Pons (tissue), 1 donor: ENCODE measurements around the gene JMJD1C.
A peak's percentile ranks its signal among the peaks of the same experiment; 100 is the strongest.

ENCODE experiments used
- DNase-seq: peaks from one replicate; pipeline ENCODE4 v3.0.0-alpha.2; 2016; ENCODE audit warnings: low spot score

JMJD1C gene

DNA sequence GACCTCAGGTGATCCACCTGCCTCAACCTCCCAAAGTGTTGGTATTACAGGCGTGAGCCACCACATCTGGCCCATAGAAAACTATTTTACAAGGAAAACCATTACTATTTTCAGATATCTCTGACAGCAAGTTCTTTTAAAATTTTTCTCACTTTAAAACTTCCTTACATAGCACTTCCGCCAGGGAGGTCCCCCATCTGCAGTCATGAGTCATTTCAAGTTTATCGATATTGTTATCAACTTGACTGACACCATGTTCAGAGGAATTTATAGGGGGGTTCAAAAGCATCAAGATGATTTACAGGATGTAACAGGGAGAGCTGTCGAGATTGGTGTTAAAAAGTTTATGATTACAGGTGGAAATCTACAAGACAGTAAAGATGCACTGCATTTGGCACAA is 243.8 kb downstream of the JMJD1C start:
- DNase-seq = no peak

DNA sequence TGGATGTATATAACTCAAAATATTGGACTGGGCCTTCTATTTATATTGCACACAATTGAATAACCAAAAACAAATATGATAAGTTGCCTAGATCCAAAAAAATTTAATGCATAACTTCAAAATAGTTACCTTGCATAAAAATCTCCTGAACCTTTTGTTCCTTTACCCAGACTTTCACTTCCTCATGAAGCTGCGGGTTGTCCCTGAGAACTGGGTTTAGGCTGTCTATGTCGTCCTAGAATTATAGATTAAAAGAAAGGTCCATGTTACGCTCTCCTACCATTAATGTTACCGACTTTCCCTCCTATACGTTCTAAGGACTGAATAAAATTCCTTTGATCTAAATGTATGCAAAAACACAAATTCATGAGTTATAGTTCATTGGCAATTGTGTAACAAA is 246.0 kb downstream of the JMJD1C start:
- DNase-seq = no peak

DNA sequence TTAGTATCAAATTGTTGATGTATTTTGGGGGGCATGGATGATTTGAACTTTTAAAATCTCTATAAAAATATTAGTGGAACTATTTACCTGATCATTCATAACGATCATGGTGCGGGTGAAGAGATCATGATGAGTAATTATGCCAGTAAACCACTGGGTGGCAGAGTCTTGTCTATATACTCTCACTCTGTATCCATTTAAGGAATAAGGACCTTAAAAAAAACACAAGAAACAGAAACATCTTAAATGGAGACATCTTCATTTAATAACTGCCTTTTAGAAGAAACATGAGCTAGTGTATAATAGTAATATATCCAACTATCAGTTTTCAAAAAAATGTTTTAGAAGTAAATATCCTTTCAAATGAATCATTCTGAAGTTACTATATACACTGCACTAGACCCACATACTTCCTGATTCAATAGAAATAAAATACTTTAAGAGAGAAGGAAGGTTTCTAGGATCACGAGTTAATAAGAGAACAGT is 248.6 kb downstream of the JMJD1C start:
- peak; percentile 85 for DNase-seq

- DNase-seq = no peak
These were observed 251.2 kb downstream of the JMJD1C start for GRCh38 chr10:63214571-63214970.

- no peak for DNase-seq
These were observed 252.3 kb downstream of the JMJD1C start for GRCh38 chr10:63213489-63213888.

- no peak for DNase-seq
These were observed 255.1 kb downstream of the JMJD1C start for GRCh38 chr10:63210611-63211196.

- DNase-seq = no peak
These were observed 256.1 kb downstream of the JMJD1C start for GRCh38 chr10:63209705-63210104.

DNA sequence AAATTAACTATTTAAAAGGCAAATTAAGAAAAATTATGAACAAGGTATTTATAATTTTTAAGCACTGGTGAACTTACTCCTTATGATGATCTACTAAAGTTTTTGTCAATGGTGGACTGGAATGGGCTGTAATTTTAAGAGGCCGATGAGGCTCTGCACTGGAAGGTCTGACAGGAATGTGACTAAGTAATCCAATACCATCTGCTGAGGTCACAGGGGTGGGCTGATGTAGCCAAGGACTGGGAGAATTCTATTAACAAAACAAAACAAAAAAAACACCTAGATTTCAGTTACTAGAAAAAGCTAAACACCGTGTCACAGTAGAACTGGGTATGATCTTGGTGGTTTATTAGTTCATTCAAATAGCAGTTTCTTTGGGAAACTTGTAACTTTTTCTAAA is 256.8 kb downstream of the JMJD1C start:
- no peak for DNase-seq

- peak; percentile 97 for DNase-seq
These were observed 258.6 kb downstream of the JMJD1C start for GRCh38 chr10:63206997-63207811.

DNA sequence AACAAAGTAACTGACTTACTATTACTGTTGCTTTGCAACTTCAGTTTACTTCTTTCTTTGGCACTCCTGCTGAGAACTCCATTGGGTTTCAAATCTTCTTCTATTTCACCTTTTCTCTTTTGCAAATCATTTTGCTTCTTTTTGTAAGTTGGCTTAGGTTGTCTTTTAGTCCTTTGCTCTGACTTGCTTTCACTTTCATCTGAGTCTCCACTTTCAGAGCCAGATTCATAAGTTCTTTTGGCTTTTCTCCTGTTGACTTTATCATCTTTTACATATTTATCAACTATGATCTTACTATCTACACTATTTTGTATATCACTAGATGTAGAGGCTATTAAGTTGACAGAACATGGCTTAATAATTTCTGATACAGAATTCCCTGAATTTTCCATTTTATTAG is 259.2 kb downstream of the JMJD1C start:
- DNase-seq = no peak

GRCh38 chr10:63205421-63205820 is 260.4 kb downstream of the JMJD1C start:
- DNase-seq = no peak

DNA sequence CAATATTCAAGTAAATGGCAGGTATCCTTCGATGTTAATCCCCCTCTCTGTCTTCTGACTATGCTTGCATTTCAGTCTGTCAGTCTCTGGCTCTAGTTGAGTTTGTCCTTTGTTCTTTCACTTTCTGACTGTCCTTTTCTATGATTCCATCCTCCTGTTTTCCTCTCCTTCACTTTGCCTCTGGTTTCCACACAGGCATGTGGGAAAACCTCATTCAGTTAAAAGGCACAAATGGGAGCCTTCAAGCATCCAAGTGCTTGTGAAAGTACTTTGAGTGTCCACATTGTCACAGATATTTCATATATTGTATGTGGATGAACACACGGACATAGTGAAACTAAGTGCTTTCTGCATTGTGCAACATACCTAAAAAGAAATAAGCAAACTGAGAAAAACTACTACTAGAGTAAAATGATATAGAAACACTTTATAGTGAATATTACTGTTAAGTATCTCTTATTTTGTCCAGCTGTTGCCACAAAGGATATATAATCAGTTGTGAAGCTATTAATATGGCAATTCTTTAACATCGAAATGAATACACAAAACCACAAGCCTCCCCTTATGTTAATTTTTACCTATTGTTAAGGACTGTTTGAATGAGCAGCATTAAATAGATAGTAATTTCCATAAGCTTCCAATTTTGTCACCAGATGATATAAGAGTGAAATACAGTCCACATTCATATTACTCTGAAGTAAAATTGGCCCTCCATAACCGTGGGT is 260.9 kb downstream of the JMJD1C start:
- DNase-seq = peak; percentile 69

- no peak for DNase-seq
These were observed 264.7 kb downstream of the JMJD1C start for GRCh38 chr10:63201118-63201517.

GRCh38 chr10:63200431-63200830 is 265.3 kb downstream of the JMJD1C start:
- DNase-seq = no peak

DNA sequence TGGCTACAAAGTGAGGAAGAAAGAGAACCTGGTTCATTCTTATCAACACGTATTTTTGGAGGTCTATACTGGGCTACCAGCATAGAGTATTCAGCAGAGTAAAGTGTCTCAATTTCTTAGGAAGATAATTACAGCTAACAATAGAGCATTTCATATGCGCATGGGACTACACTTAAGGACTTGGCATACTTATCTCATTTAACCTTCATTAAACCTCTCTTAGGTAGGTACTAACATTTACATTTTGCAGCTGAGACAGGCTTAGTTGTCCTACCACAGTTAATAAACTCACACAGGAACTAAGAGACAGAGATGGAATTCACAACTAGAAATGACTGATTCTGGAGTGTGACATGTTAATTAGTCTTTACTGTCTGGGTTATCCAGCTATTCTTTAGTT is 266.1 kb downstream of the JMJD1C start:
- DNase-seq = no peak

DNA sequence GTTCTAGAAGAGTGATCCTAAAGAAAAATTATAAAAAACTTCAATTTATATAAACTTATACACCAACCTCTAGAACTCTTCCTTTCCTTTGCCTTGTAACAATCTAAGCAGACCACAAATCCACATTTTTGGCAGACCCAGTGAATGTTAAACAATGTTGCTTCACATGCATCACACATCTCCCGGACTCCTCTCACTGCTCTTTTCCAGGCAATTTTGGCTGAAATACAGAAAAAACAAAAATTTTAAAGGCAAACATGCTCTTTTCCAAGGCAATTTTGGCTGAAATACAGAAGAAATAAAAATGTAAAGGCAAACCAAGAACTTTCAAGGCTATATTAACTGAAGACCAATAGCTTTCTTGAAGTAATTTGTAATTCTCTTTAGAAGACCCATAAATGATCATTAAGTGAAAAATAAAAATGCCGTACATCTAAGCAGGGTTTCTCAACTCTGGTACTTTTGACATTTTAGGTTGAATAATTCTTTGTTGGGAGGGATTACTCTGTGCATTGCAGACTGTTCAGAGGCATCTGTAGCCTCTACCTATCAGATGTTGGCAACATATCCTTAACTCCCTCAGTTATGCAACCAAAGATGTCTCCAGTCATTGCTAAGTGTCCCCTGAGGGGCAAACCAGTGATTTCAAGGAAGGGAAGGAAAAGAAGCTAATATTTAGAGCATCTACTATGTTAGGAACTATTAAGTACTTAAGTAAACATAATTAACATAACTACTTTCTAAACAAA is 268.3 kb downstream of the JMJD1C start:
- DNase-seq = no peak

GRCh38 chr10:63192826-63193225 is 273.0 kb downstream of the JMJD1C start:
- DNase-seq = no peak

GRCh38 chr10:63175534-63175933 is 290.2 kb downstream of the JMJD1C start:
- no peak for DNase-seq

- peak; percentile 68 for DNase-seq
These were observed 292.1 kb downstream of the JMJD1C start for GRCh38 chr10:63173468-63174232.

DNA sequence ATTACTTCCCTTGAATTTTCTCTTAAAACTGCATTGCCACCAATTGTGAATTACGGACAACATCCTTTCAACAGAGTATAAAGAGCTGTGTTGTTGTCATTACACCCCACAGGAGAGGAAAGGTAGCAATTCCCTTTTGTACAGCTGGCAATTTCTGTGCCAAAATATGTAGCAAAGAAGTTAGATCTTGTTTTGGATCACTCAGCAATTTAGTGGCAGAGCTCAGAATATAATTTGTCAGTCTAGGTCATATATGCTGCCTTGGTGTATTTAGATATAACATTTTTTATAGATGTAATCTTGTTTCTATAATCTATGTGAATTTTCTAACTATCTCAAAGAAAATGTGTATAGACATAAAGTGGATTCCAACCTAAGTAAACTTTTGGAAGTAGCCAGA is 293.9 kb downstream of the JMJD1C start:
- DNase-seq = no peak

- no peak for DNase-seq
These were observed 294.4 kb downstream of the JMJD1C start for GRCh38 chr10:63171255-63171855.
